GM18508 (cell line): Measurements from ENCODE around the gene CHST11.
A peak's percentile ranks its signal among the peaks of the same experiment; 100 is the strongest.

Experiments
- ATAC-seq: cut with Tn5 transposase; IDR thresholded peaks from one replicate; pipeline ENCODE4 v1.9.1; 2021; ENCODE audit warnings: moderate number of reproducible peaks; ENCODE audit not compliant: insufficient read depth, unreplicated experiment

The CHST11 gene

DNA sequence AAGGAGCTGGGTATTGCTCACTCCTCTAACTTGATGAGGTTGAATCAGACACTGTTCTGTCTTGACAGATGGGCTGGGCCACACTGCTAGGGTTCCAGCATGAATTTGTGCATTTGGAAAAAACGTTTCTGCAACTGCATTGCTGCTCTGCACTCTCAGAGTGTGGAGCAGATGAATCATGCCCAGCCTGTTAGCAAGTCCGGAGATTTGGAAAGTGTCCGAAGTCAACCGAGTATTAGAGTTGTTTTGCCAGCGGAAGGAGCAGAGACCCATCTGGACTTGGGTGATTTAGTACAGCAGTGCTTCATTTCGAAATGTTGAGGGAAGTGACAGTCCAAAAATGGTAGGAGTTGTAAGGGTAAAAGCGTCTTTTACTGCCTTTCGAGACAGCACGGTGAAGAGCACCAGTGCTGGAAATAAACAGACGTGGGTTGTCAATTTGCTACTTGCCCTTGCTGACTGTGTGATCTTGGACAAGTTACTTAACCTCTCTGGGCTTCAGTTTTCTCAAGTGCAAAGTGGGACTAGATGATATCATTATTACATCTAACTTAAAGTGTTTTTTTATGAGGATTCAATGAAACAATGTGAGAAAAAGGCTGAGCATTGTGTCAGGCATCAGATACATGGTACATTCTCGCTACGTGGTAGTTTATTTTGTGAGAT lies 139.5 kb downstream of the CHST11 start:
- no peak for ATAC-seq

DNA sequence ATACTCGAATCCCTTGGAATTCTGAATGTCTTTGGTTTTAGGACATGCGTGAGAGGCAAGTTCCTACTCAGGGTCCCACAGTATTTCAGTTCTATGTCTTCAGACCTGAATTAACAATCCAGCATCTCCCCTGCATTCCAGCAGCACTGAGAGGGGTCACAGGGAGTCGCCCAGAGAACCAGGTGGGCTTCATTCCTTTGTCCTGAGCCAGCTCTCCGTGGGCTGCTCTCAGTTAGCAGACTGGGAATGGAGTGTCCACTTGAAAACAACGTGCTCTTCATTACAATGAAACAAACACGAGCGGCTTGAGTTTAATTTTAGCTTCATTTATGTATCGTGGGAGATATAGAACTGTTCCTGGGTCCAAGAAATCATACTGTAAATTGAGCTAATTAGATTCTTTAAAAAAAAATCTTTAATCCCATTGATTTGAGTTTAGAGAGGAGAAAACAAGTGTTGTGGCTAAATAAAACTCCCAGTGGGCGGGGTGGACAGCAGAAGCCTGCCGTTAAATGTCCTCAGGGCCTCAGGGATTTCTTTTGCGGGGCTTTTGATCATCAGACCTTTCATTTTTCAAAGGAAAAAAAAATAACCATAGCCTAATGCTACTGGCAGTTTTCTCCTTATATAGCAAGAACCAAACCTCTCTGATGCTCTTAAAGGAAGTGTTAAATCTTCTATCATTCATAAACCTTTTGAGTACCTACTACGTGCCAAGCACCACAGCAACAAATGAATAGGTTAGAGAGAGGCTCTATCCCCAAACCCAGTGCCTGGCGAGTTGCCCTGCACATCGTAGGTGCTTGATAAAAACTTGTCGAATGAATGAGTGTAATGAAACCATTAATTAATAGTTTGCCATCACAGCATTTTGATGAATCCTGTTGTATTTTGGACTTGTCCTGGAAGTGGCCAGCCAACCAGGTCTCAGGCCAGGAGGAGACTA lies 140.4 kb downstream of the CHST11 start:
- no peak for ATAC-seq

DNA sequence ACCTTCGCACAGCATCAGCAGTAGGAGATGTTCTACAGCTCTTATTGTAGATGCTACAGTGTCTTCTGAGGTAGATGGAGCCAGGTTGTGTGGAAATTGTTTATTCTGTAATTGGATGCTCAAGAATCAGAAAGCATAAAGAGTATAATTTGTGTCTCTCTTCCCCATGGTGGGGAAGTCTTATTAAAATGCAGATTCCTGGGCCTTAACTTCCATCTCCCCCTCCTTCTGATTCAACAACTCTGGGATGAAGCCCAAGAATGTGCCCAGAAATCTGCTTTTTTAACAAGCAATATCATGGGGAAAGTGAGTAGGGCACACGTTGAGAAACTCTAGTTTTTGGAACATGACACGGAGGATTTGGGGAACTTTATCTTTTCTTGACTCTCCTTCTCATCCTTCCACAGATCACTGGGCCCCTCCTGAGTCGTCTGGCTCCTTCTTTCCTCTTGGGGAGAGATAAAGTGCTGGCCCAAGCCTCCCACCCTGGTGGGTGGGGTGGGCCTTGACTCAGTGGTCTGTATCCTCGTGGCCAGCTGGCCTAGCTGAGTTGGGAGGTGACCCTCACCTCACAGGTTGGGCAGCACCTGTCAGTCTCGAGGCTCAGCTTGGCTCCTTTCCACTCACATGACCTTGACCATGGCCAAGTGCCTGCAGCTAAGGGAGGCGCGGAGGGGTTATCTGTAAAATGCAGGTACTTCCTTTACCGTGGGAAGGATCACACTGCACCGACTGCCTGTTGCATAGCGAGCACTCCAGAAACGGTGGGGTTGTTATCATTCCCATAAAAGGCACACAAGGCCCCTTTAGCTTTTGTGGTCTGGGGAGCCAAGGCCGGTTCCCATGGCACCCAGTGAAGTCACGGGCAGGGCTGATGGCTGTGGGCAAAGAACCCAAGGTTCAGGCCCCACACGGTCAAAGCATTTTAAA lies 141.9 kb downstream of the CHST11 start:
- ATAC-seq: no peak

DNA sequence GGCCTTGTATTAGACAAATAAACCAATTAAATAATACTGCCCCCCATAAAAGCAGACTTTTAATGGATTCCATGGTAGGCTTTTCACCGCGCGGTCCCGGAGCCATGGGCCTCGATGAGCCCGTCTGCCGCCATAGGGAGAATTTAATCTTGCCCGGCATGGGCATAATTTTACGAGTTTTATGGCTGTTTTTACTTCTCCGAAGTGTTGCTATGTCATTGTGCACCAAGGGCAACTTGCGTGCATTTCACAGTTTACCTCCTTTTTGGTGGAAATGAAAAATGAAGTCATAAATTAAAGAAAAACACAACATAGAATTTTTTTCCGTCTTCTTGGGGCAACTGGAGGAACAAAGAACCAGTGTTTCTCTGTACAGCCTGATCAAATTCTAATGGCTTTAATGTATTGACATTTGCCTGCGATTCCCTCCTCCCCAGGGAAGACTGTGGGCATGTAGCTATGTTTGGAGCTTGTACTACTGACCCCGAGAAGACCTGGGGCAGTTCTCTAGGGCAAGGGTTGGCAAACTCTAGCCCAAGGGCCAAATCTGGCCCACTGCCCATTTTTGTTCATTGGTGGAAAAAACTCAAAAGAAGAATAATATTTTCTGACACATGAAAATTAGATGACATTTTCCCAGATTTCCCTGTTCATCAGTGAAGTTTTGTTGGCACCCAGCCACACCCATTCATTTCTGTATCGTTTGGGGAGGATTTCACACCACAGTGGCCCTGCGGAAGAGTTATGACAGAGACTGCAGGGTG lies 142.7 kb downstream of the CHST11 start:
- no peak for ATAC-seq

DNA sequence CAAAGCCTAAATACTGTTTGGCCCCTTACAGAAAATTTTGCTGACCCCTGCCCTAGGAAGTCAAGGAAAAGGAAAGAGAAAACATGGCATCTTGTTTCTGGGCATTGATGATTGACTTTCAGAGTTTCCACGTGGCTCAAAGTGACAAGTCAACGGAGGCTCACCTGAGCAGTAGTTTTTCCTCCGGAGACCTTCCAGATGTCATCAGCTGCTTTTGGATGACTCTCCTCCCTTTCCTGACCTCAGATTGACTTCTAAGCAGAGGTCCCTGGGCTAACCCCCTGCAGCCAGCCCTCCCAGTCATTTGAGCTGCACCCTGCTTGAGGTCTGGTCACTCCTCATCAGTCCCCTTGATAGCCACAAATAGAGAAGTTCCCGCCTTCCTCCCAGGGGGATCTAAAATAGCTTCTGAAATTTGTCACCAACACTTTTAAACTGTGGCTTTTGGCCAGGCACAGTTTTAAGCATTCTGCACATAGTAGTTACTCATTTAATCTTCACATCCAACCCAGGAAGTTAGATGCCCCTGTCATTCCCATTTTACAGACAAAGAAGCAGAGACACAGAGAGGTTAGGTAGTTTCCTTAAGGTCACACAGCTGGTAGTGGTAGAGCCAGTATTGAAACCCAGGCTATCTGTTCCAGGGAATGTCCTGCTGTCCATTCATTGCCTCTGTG lies 143.4 kb downstream of the CHST11 start:
- no peak for ATAC-seq

DNA sequence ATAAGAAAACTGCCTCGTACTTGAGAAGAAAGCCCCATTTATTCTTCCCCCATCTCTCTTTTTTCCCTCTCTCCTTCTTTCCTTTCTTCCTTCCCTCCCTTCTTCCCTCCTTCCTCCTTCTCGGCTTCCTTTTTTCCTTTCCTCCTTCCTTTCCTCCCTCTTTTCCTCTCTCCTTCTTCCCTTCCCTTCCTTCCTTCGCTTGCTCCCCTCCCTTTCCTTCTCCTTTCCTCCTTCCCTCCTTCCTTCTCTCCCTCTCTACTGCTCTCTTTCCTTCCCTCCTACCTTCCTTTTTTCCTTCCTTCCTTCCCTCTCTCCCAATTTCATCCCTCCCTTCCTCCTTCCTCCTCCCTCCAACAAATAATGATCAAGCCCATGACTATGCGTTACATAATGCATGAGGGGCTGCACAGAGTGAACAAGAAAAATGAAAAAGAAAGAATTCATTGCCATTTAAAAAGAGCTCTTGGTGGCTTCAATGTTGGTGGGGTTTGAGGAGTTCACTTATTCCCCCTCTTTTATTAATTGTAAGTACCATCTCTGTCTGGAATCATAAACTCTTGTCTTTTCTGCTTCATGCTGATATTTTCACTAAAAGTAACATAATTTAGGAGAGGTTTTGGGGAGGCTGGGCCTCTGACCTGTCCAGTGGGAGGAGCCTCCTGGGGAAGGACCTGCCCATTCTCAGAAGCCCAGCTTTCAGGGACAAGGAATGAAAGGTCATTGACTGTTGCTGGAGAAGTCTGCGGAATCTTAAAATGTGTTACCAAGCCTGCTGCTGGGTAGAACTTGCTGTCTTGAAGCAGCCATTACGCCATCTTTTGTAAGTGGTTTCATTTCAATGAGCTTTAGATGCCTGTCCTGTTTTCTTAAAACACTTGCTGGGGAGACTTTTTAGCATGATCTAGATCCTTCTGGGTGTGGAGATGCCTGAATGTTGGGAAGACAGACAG lies 144.3 kb downstream of the CHST11 start:
- ATAC-seq: no peak

DNA sequence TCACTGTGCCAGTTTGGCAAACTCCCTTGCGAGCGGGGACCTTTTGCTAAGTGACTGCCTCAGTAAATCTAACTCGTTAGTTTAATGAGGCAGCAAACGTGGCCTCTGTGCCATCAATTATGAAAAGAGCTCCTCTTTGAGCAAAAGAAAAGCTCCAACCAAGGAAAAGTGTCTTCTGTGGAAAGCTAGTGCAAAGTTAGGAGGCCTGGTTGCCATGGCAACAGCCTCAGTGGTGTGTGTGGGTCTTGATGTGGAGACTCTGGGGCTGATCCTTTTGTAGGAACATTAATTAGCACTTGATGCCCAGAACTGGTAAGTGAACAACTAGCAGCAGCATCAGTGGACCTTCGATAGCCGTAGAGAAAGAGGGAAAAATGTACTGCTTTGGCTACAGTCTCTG lies 145.7 kb downstream of the CHST11 start:
- no peak for ATAC-seq

DNA sequence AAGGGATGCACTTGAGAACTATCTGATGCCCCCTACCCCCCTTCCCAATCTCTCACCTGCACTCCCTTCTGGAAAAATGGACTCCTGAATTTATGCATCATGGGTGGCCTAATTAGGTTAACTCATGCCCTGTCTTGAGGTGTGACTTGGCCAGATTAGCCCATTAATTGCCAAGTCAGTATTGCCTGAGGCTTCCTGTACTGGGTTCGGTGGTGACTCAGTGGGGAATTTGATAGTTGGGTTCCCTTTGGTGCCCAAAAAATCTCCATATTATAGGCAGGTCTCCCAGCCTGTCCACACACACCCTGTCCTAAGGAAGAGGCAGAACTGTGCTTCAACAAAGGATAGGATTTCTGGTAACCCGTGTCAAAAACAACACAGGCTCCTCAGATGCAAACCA lies 146.1 kb downstream of the CHST11 start:
- no peak for ATAC-seq

DNA sequence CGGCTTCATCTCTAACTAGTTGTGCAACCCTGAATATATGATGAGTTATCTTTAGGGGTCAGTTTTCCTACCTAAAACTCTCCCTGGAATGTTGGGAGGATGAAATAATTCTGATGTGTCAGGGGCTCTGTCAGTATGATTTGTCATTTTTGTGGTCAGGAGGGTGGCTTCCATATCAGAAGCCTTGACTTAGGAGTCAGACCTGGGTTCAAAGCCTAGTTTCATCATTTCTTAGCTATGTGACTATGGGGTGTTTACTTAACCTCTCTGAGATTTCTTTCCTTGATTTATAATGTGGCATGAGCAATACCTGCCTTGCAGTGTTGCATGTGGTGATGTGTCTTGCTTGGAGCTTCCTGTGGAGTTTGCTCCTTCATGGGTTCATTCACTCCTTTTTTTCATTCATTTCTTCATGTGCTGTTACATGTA lies 146.8 kb downstream of the CHST11 start:
- ATAC-seq: no peak

DNA sequence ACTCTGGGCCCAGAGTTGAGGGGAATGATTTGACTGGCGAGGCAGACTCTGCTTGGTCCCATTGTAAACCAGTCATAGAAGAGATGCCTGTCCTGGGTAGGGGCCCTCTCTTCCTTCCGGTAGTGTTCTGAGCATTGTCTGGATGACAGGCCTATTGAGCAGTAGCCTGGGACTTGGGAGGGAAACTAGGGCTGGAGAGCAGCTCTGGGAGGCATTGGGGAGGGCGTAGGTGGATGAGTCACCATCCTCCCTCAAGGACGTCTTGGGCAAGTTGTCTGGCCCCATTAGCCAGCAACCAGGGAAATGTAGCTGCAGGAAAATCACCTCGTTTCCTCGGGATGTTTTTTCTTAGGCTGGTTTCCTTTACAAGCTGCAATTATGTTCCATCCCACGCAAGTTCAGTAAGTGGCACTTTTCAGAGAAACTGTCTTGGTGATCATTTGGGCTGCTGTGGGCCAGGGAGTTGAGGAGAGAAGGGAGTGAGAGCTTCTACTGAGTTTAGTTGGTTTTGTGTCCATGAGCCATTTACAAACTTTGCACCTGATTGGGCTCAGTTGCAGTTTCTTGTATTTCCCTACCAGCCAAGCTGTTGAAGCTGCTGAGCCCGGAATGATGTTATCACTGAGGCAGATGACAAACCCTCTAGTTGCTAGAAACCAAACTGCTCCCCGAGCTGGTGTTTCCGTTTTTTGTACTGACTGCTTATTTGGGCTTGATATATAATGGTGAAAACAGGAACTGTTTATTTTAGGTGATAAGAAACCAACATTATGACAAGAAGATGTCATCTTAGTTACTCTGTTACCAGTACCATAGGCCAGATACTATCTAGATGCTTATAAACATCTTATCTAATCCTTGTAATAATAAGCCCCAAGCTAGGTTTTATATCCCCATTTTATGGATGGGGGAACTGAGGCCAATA lies 147.6 kb downstream of the CHST11 start:
- ATAC-seq: peak; percentile 72

DNA sequence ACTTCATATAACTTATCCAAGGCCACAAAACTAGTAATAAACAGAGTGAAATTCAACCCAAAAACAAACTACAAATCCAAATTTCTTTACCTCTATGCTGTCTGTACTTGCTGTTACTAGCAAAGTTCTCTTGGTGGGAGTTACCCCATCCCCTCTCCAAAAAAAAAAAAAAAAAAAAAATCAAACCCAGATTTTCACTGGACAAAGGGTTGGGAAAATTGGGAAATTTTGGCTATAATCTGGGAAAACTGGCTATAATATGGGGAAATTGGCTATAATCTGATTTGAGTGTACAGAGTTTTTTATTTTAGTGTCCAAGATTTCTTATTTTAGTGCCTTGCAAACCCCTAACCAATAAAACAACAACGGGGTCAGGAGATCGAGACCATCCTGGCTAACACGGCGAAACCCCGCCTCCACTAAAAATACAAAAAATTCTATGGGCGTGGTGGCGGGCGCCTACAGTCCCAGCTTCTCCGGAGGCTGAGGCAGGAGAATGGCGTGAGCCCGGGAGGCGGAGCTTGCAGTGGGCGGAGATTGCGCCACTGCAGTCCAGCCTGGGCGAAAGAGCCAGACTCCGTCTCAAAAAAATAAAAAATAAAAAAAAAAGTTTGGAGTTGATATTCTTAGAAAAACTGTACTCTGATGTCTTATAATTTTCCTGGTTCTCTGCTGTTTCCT lies 148.4 kb downstream of the CHST11 start:
- ATAC-seq: no peak

DNA sequence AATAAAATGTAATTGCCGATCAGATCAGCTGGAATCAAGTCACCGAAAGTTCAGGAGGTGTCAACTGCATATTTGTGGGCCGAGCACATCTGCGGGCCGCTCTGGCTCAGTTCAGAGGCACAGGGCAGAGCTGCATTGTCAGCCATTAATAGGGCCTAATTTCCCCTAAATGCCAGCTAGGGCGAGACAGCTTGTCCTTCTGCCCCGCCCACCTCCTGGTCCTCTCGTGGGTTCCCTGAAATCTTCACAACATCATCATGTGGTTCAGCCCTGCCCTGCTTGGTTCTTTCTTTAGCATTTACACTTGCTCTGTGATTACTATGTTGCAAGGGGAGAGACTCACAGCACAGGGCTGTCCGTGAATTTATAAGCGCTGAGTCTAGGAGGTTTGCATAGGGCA lies 148.9 kb downstream of the CHST11 start:
- ATAC-seq: no peak

DNA sequence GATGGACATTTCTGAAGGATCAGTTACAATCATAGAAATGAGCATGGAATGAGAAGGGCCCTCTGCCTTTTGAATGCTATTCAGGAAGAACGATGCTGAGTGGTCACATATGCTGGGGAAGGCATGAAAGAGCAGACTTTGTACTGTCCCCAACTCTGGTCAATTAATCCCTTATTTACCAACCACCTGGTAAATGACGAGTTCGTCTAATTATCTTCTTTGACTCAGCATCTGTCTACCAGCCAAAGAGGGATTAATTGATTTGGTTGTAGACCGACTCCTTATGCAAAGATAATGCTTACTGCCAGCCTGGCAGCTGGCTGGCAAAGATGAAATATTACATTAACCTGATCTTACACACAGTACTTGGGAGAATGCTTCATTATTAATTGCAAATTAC lies 152.2 kb downstream of the CHST11 start:
- ATAC-seq: no peak

DNA sequence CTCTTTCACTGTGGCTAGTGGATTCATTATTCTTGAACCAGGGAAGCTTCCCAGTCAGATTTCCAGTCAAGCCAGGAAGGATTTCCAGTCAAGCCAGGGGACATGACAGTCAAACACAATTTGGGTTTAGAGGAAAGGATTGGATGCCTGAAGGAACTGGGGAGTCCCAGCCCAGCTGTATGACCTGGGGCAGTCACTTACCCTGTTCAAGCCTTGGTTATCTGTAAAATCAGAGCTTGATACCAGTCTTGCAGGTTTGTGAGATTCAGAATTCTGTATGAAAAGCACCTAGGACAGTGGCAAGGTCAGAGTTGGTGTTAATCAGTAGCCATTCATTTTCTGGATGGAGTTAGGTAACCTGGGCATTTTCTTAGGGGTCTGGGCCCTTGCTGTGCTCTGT lies 152.7 kb downstream of the CHST11 start:
- ATAC-seq: no peak

DNA sequence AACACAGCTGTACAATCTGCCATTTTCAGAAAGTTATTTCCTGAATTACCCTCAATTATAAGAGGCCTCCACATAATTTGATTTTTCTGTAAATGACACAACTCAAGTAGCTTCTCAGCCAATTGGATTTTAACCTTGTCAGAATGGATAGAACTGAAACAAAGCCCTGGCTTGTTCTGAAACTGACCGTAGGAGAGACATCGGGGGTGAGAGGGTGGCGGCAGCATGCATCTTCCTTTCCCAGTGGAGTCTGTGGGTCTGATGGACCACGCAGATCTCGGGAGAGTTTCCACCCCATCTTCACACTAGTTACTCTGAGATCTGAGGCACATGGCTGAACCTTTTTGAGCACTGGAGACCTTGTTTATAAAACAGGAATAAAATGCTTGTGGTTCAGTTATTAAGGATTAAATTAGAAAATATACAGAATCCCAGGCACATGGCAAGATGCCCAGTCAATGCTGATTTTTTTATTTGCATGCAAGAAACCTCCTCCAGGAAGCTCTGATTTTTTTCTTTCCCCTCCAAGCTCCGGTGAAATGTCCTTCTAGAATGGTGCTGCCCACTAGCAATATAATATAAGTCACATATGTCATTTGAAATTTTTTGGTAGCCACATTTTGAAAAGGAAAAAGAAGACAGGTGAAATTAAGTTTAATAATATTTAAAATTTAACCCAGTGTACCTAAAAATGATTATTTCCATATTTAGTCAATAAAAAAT lies 153.9 kb downstream of the CHST11 start:
- no peak for ATAC-seq

DNA sequence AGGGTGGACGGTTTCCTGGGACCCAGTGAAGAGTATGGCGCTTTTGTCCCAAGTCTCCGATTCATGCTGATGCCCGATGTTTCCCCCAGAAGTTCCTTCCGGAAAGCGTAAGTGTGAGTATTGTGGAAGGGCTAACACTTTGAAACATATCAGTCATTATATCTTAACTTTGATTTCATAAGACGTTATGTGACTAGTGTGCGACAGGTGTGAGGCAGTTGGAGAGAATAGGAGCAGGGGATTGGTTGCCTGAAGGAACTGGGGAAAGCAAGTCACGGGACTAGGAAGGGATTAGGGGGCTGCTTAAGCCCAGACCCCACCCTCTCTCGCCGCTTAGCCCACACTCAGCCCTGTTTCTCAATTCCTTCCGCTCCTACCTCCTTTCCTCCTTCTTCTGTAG lies 154.9 kb downstream of the CHST11 start:
- ATAC-seq: no peak
